Activated T-cell treated with anti-CD3 and anti-CD28 coated beads for 1 hour (primary cell): ENCODE measurements around the gene STRIP1.
"Not testable (repeated sequence)": the region's sequence is repeated elsewhere in the genome, so short reads cannot be mapped to it uniquely, and the experiment has no call there.

Experiments
- DNase-seq: peaks from one replicate; pipeline ENCODE4 v3.0.0-alpha.2; 2020; ENCODE audit warnings: low read depth

STRIP1 gene

GRCh38 chr1:110068646-110069403 lies 34.4 kb downstream of the STRIP1 start:
- no peak for DNase-seq

GRCh38 chr1:110069404-110070281 lies 35.2 kb downstream of the STRIP1 start:
- no peak for DNase-seq

- no peak for DNase-seq
Observed at GRCh38 chr1:110070282-110070669, 35.9 kb downstream of the STRIP1 start.

- DNase-seq, result no peak
Observed at GRCh38 chr1:110070671-110071242, 36.3 kb downstream of the STRIP1 start, which contains the start of gene ALX3. ALX3 (minus strand) TSS chr1:110070672; CDS start chr1:110070612, 60 bp downstream.

GRCh38 chr1:110074166-110074565 lies 39.7 kb downstream of the STRIP1 start:
- no peak for DNase-seq

GRCh38 chr1:110076789-110077500 lies 42.5 kb downstream of the STRIP1 start:
- no peak for DNase-seq

- DNase-seq, result not testable (repeated sequence)
Observed at GRCh38 chr1:110079995-110080394, 45.6 kb downstream of the STRIP1 start.

GRCh38 chr1:110081061-110081460 lies 46.6 kb downstream of the STRIP1 start:
- no peak for DNase-seq

- no peak for DNase-seq
Observed at GRCh38 chr1:110082477-110082876, 48.1 kb downstream of the STRIP1 start.

- DNase-seq, result no peak
Observed at GRCh38 chr1:110083061-110083865, 48.8 kb downstream of the STRIP1 start.

- no peak for DNase-seq
Observed at GRCh38 chr1:110083866-110084226, 49.4 kb downstream of the STRIP1 start.

- no peak for DNase-seq
Observed at GRCh38 chr1:110084227-110085078, 50.0 kb downstream of the STRIP1 start.

GRCh38 chr1:110085671-110086070 lies 51.2 kb downstream of the STRIP1 start:
- DNase-seq, result no peak

- DNase-seq, result no peak
Observed at GRCh38 chr1:110086961-110087360, 52.5 kb downstream of the STRIP1 start.

- DNase-seq, result no peak
Observed at GRCh38 chr1:110087812-110088738, 53.7 kb downstream of the STRIP1 start.

GRCh38 chr1:110088739-110089316 lies 54.4 kb downstream of the STRIP1 start:
- no peak for DNase-seq

- DNase-seq, result no peak
Observed at GRCh38 chr1:110089561-110090275, 55.3 kb downstream of the STRIP1 start.

- DNase-seq, result no peak
Observed at GRCh38 chr1:110091381-110091780, 57.0 kb downstream of the STRIP1 start.
